Small intestine (tissue), 7 donors: ENCODE data around the gene DPYSL5. TPM values are rescaled to one million over a fixed set of nuclear protein-coding genes. Genes with fewer than 3 reads are reported as not detected.
A peak's percentile ranks its signal among the peaks of the same experiment; 100 is the strongest.

Source experiments
- DNase-seq, 2 donors: peaks; one replicate each; pipeline versions ENCODE4 v3.0.0 to v3.0.0-alpha.2; 2013
- FAIRE-seq: peaks from 2 replicates; lab custom pipeline; 2012; peaks lifted over from hg19 to GRCh38; lab: Jason Lieb, UNC
- H3K27ac ChIP-seq, 3 donors: one replicate each; pipeline ENCODE4 v1.5.1; 2013; ENCODE audit warnings: low read length in 2 of 3, mild to moderate bottlenecking in 2 of 3, control low read depth in 1 of 3, inconsistent platforms in 1 of 3, low read depth in 1 of 3, moderate library complexity in 1 of 3
- H3K27me3 ChIP-seq, 3 donors: one replicate each; pipeline ENCODE4 v1.6.1; 2013; ENCODE audit warnings: low read length in 3 of 3, inconsistent platforms in 1 of 3; ENCODE audit not compliant: control insufficient read depth in 3 of 3, insufficient read depth in 3 of 3
- H3K36me3 ChIP-seq, 3 donors: one replicate each; pipeline ENCODE4 v1.6.1; 2013; ENCODE audit warnings: low read length in 3 of 3, inconsistent platforms in 1 of 3, low read depth in 1 of 3, mild to moderate bottlenecking in 1 of 3, moderate library complexity in 1 of 3; ENCODE audit not compliant: control insufficient read depth in 3 of 3, insufficient read depth in 2 of 3
- H3K4me1 ChIP-seq, 3 donors: one replicate each; pipeline ENCODE4 v1.6.1; 2013; ENCODE audit warnings: low read length in 2 of 3, inconsistent platforms in 1 of 3, low read depth in 1 of 3, mild to moderate bottlenecking in 1 of 3, moderate library complexity in 1 of 3; ENCODE audit not compliant: control insufficient read depth in 3 of 3, insufficient read depth in 2 of 3
- H3K4me3 ChIP-seq, 3 donors: one replicate each; pipeline ENCODE4 v1.5.1; 2013; ENCODE audit warnings: low read length in 3 of 3, control low read depth in 1 of 3, inconsistent platforms in 1 of 3, low read depth in 1 of 3, mild to moderate bottlenecking in 1 of 3, moderate library complexity in 1 of 3
- H3K9me3 ChIP-seq, 2 donors: one replicate each; pipeline ENCODE4 v1.6.1; 2013; ENCODE audit warnings: low read depth in 1 of 2, low read length in 1 of 2; ENCODE audit not compliant: control insufficient read depth in 2 of 2, insufficient read depth in 1 of 2
- WGBS, 3 donors: extraction: QIAGEN DNeasy Blood & Tissue Kit; methylation state at CpG; one replicate each; pipeline ENCODE4 v1.1.7; 2013; 5-methylcytosine and 5-hydroxymethylcytosine counted together
- polyA plus RNA-seq, 4 donors: library from polyadenylated mRNA; stranded (reverse) in 3 of 4; unstranded in 1 of 4; fragments of 200-250 nt in 3 of 4; fragments of 120-200 nt in 1 of 4; gene quantifications; one replicate each; pipeline versions ENCODE4 v1.2.1 to v1.2.3, GENCODE V29; 2013
- donor health status: healthy with polysubstance abuse.
- donor health status: control.
- donor health status: control.
- donor health status: Bipolar disorder and iron deficiency.
- donor health status: healthy.

DPYSL5 gene
- polyA plus RNA-seq, 4 donors: 0.27 to 1.2 (median 0.50) TPM; not detected in 1

- 85 to 90% (median 86%) methylated on average over 4 of the region's 4 CpGs for WGBS, 3 donors
- no peak for FAIRE-seq
- peaks cover 0 to 28% (median 0%) of the 10 kb centered on the region in 3 donors for H3K27me3 ChIP-seq
These were observed 106.2 kb downstream of the DPYSL5 start for GRCh38 chr2:26954135-26954534.

DNA sequence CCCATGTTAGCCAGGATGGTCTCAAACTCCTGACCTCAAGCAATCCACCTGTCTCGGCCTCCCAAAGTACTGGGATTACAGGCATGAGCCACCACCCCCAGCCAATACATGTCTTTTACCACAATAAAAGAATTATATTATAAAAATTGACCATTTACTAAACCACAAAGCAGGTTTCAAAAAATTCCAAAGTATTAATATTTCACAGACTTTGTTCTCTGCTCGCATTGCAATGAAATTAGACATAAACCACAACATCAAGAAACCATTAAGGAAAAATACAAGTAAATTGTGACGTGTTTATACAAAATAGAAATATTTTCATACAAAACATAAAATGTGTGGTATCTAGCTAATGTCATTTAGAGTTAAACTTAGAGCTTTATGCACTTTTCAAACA, 109.1 kb downstream of the DPYSL5 start:
- Histone ChIP-seq H3K27me3 (peaks cover 0 to 33% (median 0%) of the 10 kb centered on the region in 3 donors), H3K4me1 (peaks cover 0 to 2% (median 0%) of the 10 kb centered on the region in 3 donors), H3K4me3 (no peak overlapping the region), H3K9me3 (no peaks in the 10 kb centered on the region), H3K27ac (no peak overlapping the region), H3K36me3 (no peaks in the 10 kb centered on the region)
- FAIRE-seq (no peak), DNase-seq (no peak)
- 62 to 67% (median 65%) methylated on average over 3 of the region's 3 CpGs for WGBS, 3 donors

More at GRCh38 chr2:26954135-26954534, 106.2 kb downstream of the DPYSL5 start:
- Histone ChIP-seq H3K9me3 (no peaks in the 10 kb centered on the region), H3K27ac (no peak overlapping the region), H3K4me1 (no peaks in the 10 kb centered on the region), H3K36me3 (no peaks in the 10 kb centered on the region), H3K4me3 (no peak overlapping the region)
- DNase-seq: no peak

DNA sequence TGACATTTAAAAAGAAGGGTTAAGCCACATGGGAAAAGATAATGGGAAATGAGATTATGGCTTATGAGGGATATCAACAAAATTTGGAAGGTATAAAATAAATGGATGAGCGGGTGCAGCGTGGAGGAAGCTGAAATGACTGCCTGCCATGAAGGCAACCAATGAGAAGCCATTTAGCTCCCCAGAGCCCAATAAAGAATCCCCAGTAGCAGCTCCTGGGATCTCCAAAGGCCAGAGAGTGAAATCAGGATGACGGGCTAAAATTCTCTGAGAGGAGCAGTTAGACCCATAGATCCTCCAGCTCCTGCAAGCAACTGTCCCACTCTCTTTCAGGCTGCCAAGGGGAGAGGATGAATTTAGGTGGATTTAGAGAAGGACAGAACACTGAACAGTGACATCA, 109.6 kb downstream of the DPYSL5 start:
- DNase-seq: no peak
- Histone ChIP-seq H3K27ac (no peak overlapping the region), H3K4me3 (no peak overlapping the region), H3K27me3 (peaks cover 0 to 30% (median 0%) of the 10 kb centered on the region in 3 donors), H3K4me1 (peaks cover 0 to 2% (median 0%) of the 10 kb centered on the region in 3 donors), H3K36me3 (no peaks in the 10 kb centered on the region), H3K9me3 (no peaks in the 10 kb centered on the region)
- FAIRE-seq: no peak
- 66 to 78% (median 70%) methylated on average over 3 of the region's 3 CpGs for WGBS, 3 donors

DNA sequence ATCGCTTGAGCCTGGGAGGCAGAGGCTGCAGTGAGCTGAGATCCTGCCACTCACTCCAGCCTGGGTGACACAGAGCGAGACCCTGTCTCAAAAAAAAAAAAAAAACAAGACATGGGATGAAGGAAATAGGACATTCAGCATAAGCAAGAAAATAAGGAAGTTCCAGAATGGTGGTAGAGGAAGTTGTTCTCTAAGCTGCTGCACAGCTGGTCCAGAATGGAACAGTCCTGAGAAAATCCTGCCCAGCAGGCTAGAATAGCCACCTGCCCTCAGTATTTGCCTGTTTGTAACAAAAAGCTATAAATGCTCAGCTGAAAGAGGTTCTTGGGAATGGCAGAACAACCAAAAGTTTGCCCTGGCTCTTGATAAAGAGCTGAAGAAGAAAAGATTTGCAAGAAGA, 111.4 kb downstream of the DPYSL5 start:
- Histone ChIP-seq H3K36me3 (no peaks in the 10 kb centered on the region), H3K27ac (no peak overlapping the region), H3K4me3 (no peak overlapping the region), H3K4me1 (peaks cover 0 to 7% (median 0%) of the 10 kb centered on the region in 3 donors), H3K9me3 (no peaks in the 10 kb centered on the region), H3K27me3 (peaks cover 0 to 23% (median 0%) of the 10 kb centered on the region in 3 donors)
- WGBS, 3 donors: 77 to 87% (median 85%) methylated on average over 2 of the region's 2 CpGs
- DNase-seq (no peak), FAIRE-seq (no peak)

DNA sequence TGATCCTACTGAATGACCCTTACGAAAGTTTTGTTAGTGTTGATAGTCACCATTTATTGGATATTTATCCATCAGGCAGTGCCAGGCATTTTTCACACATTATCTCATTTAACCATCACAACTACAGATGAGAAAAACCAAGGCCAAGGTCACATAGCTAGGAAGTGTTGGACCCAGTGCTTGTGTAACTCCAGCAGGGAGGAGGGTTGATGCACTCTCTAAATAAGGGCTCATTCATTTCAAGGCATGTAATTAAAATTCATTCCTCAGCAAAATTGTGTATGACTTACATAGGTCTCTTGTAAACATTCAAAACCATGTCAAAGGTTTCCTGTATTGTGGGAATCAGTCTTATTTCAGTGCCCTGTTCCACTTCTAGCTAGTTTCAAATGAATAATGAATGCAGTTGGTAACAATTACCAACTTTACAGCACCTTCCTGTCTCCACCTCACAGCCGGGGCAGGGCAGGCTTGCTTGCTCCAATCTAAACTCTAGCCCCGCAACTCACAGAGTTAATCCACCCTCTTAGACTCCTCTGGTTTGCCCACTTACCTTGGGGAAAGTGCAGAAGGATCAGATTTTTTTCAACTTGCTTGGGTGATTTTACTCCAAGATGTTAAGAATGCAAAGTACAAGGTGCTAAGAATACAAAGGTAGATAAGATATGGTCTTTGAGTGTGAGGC, 116.7 kb downstream of the DPYSL5 start:
- Histone ChIP-seq H3K4me3 (no peak overlapping the region), H3K36me3 (no peaks in the 10 kb centered on the region), H3K9me3 (no peaks in the 10 kb centered on the region), H3K27me3 (peaks cover 0 to 17% (median 0%) of the 10 kb centered on the region in 3 donors), H3K27ac (peak overlapping the region in 1 of 3 donors; percentile 46), H3K4me1 (peaks cover 0 to 22% (median 0%) of the 10 kb centered on the region in 3 donors)
- peak in 1 of 2 donors; percentile 82 for DNase-seq
- 38 to 49% (median 41%) methylated on average over 3 of the region's 3 CpGs for WGBS, 3 donors
- FAIRE-seq: no peak

- H3K4me1 ChIP-seq: peaks cover 0 to 25% (median 0%) of the 10 kb centered on the region in 3 donors
- 48 to 63% (median 60%) methylated on average over 3 of the region's 3 CpGs for WGBS, 3 donors
- DNase-seq (peak in 1 of 2 donors; percentile 21), FAIRE-seq (no peak)
- no peaks in the 10 kb centered on the region for H3K36me3 ChIP-seq
- H3K27me3 ChIP-seq: peaks cover 0 to 17% (median 0%) of the 10 kb centered on the region in 3 donors
- no peaks in the 10 kb centered on the region for H3K9me3 ChIP-seq
- H3K27ac ChIP-seq: no peak overlapping the region
- H3K4me3 ChIP-seq: no peak overlapping the region
These were observed 120.1 kb downstream of the DPYSL5 start for GRCh38 chr2:26968001-26968400.

DNA sequence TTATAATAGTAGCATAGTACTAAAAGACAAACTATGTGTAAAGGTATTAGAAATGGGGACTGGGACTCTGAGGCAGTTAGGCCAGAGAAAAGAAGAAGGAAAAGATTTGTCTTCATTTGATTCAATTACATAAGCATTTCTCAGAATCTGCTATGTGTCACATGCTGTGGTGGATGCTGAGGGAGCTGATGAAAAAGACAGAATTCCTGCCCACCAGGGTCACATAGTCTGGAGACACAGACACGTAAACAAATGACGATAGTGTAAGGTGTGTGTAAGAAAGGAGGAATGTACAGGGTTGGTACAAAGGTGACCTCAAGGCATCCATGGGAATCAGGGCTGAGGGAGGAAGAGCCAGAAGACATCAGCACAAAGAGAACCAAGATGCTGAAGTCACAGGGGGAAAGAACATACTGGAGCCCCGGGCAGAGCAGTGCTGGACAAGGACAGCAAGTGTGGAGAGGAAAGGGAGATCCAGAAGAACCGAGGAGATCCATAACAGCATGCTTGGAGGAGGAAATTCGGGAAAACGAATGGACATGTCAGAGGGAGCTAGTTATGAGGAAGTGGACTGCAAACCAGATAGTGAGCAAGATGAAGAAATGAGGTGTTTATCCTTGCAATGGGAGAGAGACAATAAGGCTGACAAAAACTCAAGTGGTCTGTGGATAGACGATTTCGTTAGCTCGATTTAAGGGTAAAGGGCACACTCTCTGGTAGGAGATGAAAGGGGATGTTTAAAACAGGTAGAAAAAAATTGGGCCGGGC, 121.3 kb downstream of the DPYSL5 start:
- no peaks in the 10 kb centered on the region for H3K9me3 ChIP-seq
- peak in 1 of 2 donors; percentile 39 for DNase-seq
- 60 to 69% (median 60%) methylated on average over 10 of the region's 10 CpGs for WGBS, 3 donors
- H3K27me3 ChIP-seq: peaks cover 0 to 17% (median 0%) of the 10 kb centered on the region in 3 donors
- H3K4me3 ChIP-seq: no peak overlapping the region
- no peak overlapping the region for H3K27ac ChIP-seq
- FAIRE-seq: no peak
- no peaks in the 10 kb centered on the region for H3K36me3 ChIP-seq
- peaks cover 0 to 21% (median 0%) of the 10 kb centered on the region in 3 donors for H3K4me1 ChIP-seq

- FAIRE-seq (no peak), DNase-seq (peak; percentile 54 to 88)
- Histone ChIP-seq H3K4me3 (peak within 1 kb of the TSS; percentile 62 to 69 (median 62)), H3K4me1 (peaks cover 0 to 15% (median 0%) of the 10 kb centered on the region in 3 donors), H3K27me3 (peaks cover 0 to 20% (median 0%) of the 10 kb centered on the region in 3 donors), H3K36me3 (no peaks in the 10 kb centered on the region), H3K27ac (peak within 1 kb of the TSS in 2 of 3 donors; percentile 2 to 47), H3K9me3 (no peaks in the 10 kb centered on the region)
- WGBS, 3 donors: 0 to 1% (median 0%) methylated on average over 39 to 69 of the region's 69 CpGs
These were observed 122.5 kb downstream of the DPYSL5 start, which contains the start of gene MAPRE3 for GRCh38 chr2:26970244-26970927. MAPRE3 (plus strand) TSS chr2:26970637; CDS start chr2:27022219, 51,582 bp downstream.
